NCI-H146 treated with DMSO at 0.1 percent for 48 hours (cell line): ENCODE data around the gene PCBP3.
"Not testable (repeated sequence)": the region's sequence is repeated elsewhere in the genome, so short reads cannot be mapped to it uniquely, and the experiment has no call there.

Experiments used
- DNase-seq: peaks from one replicate; lab custom pipeline; 2025; ENCODE audit not compliant: unreplicated experiment; lab: John Stamatoyannopoulos, UW

Gene PCBP3

GRCh38 chr21:45974073-45975019, 330.8 kb downstream of the PCBP3 start:
- DNase-seq = no peak

GRCh38 chr21:45975020-45975666, 331.6 kb downstream of the PCBP3 start:
- no peak for DNase-seq

DNA sequence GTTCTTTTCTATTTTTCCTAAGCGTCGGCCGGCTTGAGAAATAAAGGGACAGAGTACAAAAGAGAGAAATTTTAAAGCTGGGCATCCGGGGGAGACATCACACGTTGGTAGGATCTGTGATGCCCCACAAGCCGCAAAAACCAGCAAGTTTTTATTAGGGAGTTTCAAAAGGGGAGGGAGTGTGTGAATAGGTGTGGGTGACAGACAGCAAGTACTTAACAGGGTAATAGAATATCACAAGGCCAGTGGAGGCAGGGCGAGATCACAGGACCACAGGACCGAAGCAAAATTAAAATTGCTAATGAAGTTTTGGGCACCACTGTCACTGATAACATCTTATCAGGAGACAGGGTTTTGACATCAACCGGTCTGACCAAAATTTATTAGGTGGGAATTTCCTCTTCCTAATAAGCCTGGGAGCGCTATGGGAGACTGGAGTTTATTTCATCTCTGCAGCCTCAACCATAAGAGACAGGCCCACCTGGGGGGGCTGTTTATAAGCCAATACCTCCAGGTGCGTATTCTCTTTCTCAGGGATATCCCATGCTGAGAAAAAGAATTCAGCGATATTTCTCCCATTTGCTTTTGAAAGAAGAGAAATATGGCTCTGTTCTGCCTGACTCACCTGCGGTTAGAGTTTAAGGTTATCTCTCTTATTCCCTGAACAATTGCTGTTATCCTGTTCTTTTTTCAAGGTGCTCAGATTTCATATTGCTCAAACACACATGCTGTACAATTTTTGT, 332.3 kb downstream of the PCBP3 start:
- DNase-seq = not testable (repeated sequence)

GRCh38 chr21:45976701-45977311, 333.3 kb downstream of the PCBP3 start:
- no peak for DNase-seq

GRCh38 chr21:45977396-45977795, 333.9 kb downstream of the PCBP3 start:
- DNase-seq = no peak

- DNase-seq = no peak
Measured at GRCh38 chr21:45979141-45979631, 335.7 kb downstream of the PCBP3 start.

GRCh38 chr21:45979651-45980050, 336.1 kb downstream of the PCBP3 start:
- DNase-seq = no peak

DNA sequence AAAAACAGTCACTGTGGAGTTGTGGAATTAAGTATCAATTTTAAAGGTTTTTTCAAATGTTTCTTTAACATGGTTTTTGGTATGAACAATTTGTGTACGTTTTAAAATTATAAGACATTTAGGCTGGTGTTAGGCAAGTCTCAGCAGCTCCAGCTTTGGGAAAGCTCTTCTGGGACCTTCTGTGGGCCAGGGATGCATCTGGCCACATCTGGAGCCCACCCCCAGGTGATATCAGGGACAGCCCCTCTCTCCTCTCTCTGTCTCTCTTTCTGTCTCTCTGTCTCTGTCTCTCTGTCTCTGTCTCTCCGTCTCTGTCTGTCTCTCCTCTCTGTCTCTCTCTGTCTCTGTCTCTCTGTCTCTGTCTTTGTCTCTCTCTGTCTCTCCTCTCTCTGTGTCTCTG, 336.7 kb downstream of the PCBP3 start:
- DNase-seq = no peak

DNA sequence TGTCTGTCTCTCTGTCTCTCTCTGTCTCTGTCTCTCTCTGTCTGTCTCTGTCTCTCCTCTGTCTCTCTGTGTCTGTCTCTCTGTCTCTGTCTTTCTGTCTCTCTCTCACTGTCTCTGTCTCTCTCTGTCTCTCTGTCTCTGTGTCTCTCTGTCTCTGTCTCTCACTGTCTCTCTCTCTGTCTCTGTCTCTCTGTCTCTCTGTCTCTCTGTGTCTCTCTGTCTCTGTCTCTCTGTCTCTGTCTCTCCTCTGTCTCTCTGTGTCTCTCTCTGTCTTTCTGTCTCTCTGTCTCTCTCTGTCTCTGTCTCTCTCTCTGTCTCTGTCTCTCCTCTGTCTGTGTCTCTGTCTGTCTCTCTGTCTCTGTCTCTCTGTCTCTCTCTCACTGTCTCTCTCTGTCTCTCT, 337.2 kb downstream of the PCBP3 start:
- no peak for DNase-seq

DNA sequence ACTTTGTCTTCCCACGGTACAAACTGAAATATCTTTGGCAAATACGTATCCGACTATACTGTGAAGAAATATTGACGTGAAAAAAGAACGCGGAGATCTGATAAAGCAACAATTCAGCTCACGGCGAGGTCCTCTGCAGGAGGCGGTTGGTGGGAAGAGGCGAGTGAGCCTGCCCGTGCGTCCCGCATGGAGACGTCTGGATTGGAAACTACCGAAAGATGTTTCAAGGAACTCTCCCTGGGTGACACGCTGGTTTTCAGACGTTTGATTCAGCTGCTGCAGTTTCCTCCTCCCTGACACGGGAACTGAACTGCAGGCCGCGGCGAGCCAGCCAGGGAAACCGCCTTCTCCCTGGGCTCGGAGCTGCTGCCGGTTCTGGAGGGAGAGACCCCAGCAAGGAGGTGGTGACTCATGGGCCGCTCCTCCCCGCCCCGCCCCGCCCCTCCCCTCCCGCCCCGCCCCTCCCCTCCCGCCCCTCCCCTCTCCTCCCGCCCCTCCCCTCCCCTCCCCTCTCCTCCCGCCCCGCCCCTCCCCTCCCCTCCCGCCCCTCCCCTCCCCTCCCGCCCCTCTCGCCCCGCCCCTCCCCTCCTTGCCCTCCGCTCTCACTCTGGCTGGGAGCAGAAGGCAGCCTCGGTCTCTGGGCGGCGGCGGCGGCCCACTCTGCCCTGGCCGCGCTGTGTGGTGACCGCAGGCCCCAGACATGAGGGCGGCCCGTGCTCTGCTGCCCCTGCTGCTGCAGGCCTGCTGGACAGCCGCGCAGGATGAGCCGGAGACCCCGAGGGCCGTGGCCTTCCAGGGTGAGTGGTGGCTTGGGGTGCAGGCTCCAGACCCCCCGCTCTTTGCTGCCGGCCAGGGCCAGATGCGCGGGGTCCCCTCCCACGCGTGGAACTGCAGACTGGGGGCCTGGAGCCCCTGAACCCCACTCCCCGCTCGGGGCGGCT, 337.9 kb downstream of the PCBP3 start, which contains the start of gene COL6A1:
Gene COL6A1 (plus strand): TSS at position 620 of the 941 bp plus-strand sequence. CDS start 81 bp downstream, at position 701.
- DNase-seq = no peak

DNA sequence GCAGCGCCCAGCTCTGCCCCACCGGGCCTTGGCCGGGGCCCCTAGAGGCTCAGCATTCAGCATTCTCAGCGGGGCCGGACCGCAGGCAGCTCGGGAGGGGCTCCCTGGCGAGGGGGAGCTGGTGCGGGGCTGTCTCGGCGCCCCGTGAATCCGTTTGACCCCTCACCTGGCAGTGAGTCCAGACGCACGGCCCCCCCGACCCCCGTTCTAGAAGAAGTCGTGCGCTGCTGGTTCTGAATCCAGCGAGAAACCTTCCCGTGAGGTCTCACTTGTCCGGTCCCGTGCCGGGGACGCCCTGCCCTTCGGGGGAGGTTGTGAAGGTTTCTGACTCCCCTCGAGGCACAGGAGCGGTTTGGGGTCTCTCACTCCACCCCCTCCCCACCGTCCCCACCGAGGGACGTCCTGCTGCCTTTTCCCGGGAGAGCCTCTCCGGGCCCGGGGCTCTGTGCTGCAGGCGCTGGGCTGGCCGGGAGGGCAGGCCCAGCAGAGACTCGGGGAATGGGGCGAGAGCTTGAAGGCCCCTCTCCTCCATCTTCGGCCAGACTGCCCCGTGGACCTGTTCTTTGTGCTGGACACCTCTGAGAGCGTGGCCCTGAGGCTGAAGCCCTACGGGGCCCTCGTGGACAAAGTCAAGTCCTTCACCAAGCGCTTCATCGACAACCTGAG, 338.7 kb downstream of the PCBP3 start:
- no peak for DNase-seq

- no peak for DNase-seq
Measured at GRCh38 chr21:45982758-45983648, 339.5 kb downstream of the PCBP3 start.

- no peak for DNase-seq
Measured at GRCh38 chr21:45983649-45983965, 340.1 kb downstream of the PCBP3 start.

GRCh38 chr21:45983981-45984551, 340.5 kb downstream of the PCBP3 start:
- no peak for DNase-seq

GRCh38 chr21:45984584-45985095, 341.1 kb downstream of the PCBP3 start:
- no peak for DNase-seq

DNA sequence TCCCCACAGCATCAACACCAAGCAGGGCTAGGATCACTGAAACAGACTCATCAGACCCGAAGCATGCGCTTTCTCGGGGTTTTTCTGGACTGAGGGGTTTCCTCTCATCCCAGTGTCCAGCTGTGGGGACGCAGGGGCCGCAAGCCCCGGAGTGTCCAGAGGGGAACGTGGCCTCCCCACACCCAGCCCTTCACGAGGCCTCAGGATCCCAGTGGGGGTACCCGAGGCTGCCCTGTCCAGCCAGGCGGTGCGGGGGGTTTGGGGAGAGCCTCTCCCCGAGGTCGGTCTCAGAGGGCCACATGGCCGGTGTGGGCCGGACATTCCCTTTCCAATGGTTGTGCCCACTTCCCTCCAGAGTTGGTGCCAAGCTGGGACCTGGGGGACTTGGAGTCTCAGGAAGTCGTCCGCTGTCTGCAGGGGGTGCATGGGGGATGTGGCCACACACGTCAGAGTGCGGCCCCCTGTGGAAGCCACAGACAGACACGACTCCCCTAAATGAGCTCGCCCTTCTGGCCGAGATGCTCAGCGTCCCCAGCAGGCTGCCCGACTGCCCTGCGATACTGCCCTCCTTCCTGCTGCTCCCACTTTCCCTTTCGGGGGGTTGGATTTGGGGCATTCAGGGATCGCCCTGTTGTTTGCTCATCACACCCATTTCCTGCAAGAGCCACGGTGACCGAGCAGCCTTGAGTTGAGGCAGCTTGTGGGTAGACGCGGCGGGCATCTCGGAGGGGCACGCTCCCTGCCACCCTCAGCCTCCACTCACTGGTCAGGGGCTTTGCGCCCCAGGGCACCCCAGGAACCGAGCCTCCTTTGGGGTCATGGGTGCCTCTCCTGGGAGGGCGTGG, 342.2 kb downstream of the PCBP3 start:
- no peak for DNase-seq
